DOHH2 (cell line): Measurements from ENCODE around the gene RNF144A.

Source experiments
- H3F3A ChIP-seq: fragments of 200-600 bp; sonication (generic), shearing (Covaris generic); 2 replicates; pipeline ENCODE4 v1.6.0; 2016; ENCODE audit warnings: antibody characterized with exemption, mild to moderate bottlenecking; ENCODE audit not compliant: control insufficient read depth, insufficient read depth
- H3K27ac ChIP-seq: fragments of 200-600 bp; sonication (generic); 2 replicates; pipeline ENCODE4 v1.5.1; 2014; ENCODE audit warnings: low read depth, mild to moderate bottlenecking, low read length, moderate library complexity
- H3K27me3 ChIP-seq: fragments of 200-600 bp; sonication (generic); 2 replicates; pipeline ENCODE4 v1.6.1; 2014; ENCODE audit warnings: mild to moderate bottlenecking, low read length, mixed read lengths; ENCODE audit not compliant: control insufficient read depth
- H3K36me3 ChIP-seq: fragments of 200-600 bp; sonication (generic); 2 replicates; pipeline ENCODE4 v1.6.1; 2014; ENCODE audit warnings: mild to moderate bottlenecking, low read length, moderate library complexity, mixed read lengths; ENCODE audit not compliant: control insufficient read depth
- H3K4me1 ChIP-seq: fragments of 200-600 bp; sonication (generic); 2 replicates; pipeline ENCODE4 v1.6.1; 2014; ENCODE audit warnings: mild to moderate bottlenecking, low read length, mixed read lengths; ENCODE audit not compliant: control insufficient read depth
- H3K4me2 ChIP-seq: fragments of 200-600 bp; sonication (generic); 2 replicates; pipeline ENCODE4 v1.6.0; 2014; ENCODE audit warnings: mild to moderate bottlenecking, low read length, moderate library complexity
- H3K4me3 ChIP-seq: fragments of 200-600 bp; sonication (generic); 2 replicates; pipeline ENCODE4 v1.5.1; 2014; ENCODE audit warnings: mild to moderate bottlenecking, low read length, mixed read lengths
- H3K79me2 ChIP-seq: fragments of 200-600 bp; sonication (generic); 2 replicates; pipeline ENCODE4 v1.6.1; 2014; ENCODE audit warnings: mild to moderate bottlenecking, low read length, mixed read lengths; ENCODE audit not compliant: control insufficient read depth
- H3K9me2 ChIP-seq: fragments of 200-600 bp; sonication (generic); replicated peaks from 2 replicates; pipeline ENCODE4 v1.6.1; 2014; ENCODE audit warnings: mild to moderate bottlenecking, low read length, mixed read lengths; ENCODE audit not compliant: control insufficient read depth
- H3K9me3 ChIP-seq: fragments of 200-600 bp; sonication (generic); 2 replicates; pipeline ENCODE4 v1.6.1; 2014; ENCODE audit warnings: antibody characterized with exemption, low read length, mixed read lengths; ENCODE audit not compliant: control insufficient read depth, insufficient read depth
- H4K20me1 ChIP-seq: fragments of 200-600 bp; sonication (generic); 2 replicates; pipeline ENCODE4 v1.6.0; 2014; ENCODE audit warnings: low read depth, mild to moderate bottlenecking, antibody characterized with exemption, low read length, moderate library complexity; ENCODE audit not compliant: control insufficient read depth, insufficient read depth
- EZH2phosphoT487 ChIP-seq: fragments of 200-600 bp; sonication (generic); IDR thresholded peaks from 2 replicates; pipeline ENCODE4 v1.6.1; 2017; ENCODE audit warnings: borderline replicate concordance, mild to moderate bottlenecking, antibody characterized with exemption, low read length, moderate library complexity, mixed read lengths
- TF ChIP-seq, protein P1 (sequence below): fragments of 200-600 bp; sonication (generic); IDR thresholded peaks from one replicate; pipeline ENCODE4 v1.5.1; 2014; ENCODE audit warnings: antibody characterized with exemption, mild to moderate bottlenecking, low read depth, low read length; ENCODE audit not compliant: poor library complexity, severe bottlenecking

RNF144A gene, protein sequence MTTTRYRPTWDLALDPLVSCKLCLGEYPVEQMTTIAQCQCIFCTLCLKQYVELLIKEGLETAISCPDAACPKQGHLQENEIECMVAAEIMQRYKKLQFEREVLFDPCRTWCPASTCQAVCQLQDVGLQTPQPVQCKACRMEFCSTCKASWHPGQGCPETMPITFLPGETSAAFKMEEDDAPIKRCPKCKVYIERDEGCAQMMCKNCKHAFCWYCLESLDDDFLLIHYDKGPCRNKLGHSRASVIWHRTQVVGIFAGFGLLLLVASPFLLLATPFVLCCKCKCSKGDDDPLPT

DNA sequence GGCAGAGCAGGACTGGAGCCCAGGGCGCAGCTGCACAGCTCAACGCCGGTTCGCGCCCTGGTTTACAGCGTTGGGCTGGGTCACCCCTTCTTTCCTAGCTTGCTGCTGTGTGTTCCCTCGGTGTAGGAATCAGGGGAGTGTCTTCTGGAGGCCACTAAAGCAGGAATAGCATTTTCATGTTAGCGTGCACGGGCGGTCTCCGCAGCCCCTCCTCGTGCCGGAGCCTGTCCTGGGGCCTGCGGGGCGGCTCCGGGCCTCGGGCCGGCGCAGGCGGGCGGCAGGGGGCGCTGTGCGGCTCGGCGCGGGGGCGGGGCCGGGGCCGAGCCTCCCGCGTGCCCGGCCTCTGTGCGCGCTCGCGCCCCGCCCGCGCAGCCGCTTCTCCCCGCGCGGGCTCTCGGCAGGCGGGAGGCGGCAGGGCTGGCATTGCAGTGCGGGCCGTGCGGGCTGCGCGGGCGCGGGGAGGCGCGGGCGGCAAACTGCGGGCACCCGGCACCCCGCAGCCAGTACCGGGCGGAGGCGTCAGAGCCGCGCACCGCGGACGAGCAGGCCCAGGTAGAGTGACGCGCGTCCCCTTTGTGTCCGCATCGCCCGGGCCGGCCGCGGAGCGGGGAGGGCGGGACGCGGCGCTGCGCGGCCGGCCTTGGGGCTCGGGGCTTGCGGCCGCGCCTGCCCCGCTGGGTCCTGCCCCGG is at the start of gene RNF144A:
Gene RNF144A (plus strand): TSS at position 342 of the 690 bp plus-strand sequence. CDS start 79,515 bp downstream, outside the sequence.
- Histone ChIP-seq H3K79me2 (no peaks in the 10 kb centered on the region), H3K4me3 (peak within 1 kb of the TSS; percentile 39; the same call in 1 of the 2 replicates)
- TF ChIP-seq, protein P1, sequence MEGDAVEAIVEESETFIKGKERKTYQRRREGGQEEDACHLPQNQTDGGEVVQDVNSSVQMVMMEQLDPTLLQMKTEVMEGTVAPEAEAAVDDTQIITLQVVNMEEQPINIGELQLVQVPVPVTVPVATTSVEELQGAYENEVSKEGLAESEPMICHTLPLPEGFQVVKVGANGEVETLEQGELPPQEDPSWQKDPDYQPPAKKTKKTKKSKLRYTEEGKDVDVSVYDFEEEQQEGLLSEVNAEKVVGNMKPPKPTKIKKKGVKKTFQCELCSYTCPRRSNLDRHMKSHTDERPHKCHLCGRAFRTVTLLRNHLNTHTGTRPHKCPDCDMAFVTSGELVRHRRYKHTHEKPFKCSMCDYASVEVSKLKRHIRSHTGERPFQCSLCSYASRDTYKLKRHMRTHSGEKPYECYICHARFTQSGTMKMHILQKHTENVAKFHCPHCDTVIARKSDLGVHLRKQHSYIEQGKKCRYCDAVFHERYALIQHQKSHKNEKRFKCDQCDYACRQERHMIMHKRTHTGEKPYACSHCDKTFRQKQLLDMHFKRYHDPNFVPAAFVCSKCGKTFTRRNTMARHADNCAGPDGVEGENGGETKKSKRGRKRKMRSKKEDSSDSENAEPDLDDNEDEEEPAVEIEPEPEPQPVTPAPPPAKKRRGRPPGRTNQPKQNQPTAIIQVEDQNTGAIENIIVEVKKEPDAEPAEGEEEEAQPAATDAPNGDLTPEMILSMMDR = peak; percentile 36
- TF ChIP-seq EZH2phosphoT487 = no peak

DNA sequence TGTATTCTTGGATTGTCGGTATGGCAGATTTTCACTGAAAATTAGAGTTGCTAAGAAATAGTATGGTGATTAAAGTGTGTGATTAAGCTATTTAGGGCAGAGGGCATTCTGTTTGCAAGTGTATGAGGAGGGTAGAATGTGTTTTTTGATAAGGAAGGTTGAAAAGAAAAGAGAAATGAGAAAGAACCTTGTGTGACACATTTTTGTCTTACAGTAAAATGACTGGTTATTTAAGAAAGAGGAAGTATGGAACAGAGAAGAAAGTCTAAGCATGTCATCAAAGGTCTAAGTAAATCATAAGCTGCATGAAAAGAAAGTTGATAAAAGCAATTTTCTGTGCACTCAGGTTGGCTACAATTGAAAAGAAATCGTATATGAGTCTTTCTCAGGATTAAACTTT is 44.8 kb upstream of the RNF144A start:
- H3K4me1 ChIP-seq = peaks cover 26% of the 10 kb centered on the region
- peak overlapping the region; percentile 32; the same call in 1 of the 2 replicates for H3K4me3 ChIP-seq
- H3K79me2 ChIP-seq = no peaks in the 10 kb centered on the region
- no peaks in the 10 kb centered on the region for H3K27me3 ChIP-seq
- H3K36me3 ChIP-seq = no peaks in the 10 kb centered on the region
- H3K9me2 ChIP-seq = no peaks in the 10 kb centered on the region
- no peak overlapping the region for H3K27ac ChIP-seq
- H4K20me1 ChIP-seq = no peaks in the 10 kb centered on the region
- H3K9me3 ChIP-seq = peaks cover 9% of the 10 kb centered on the region; the same call in 1 of the 2 replicates
- no peak for TF ChIP-seq EZH2phosphoT487
- TF ChIP-seq, protein P1 = no peak
- H3K4me2 ChIP-seq = peak overlapping the region; percentile 48
- 0 out of 2 replicates have a peak, but pooled peaks cover 2% of the 10 kb centered on the region for H3F3A ChIP-seq

More for the DNA sequence above, at the start of gene RNF144A:
- no peaks in the 10 kb centered on the region for H3K36me3 ChIP-seq
- no peaks in the 10 kb centered on the region for H3K27me3 ChIP-seq
- H3K9me3 ChIP-seq = no peaks in the 10 kb centered on the region
- H3K4me2 ChIP-seq = no peak within 1 kb of the TSS; the same call in 1 of the 2 replicates
- H3K27ac ChIP-seq = no peak within 1 kb of the TSS
- no peaks in the 10 kb centered on the region for H4K20me1 ChIP-seq
- H3K4me1 ChIP-seq = no peaks in the 10 kb centered on the region
- no peaks in the 10 kb centered on the region for H3K9me2 ChIP-seq
- H3F3A ChIP-seq = no peaks in the 10 kb centered on the region

DNA sequence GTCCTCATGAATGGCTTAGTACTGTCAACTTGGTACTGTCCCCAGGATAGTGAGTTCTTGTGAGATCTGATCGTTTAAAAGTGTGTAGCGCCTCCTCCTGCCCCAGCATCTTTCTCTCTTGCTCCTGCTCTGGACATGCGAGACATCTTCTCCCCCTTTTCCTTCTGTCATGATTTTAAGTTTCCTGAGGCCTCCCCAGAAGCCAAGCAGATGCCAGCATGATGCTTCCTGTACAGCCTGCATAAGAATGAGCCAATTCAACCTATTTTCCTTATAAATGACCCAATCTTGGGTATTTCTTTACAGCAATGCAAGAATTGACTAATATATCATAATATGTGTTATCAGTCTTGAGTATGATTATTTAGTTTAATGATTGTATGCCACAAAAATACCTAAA is 43.2 kb upstream of the RNF144A start:
- Histone ChIP-seq H3F3A (0 out of 2 replicates have a peak, but pooled peaks cover 2% of the 10 kb centered on the region), H3K36me3 (no peaks in the 10 kb centered on the region), H3K79me2 (no peaks in the 10 kb centered on the region), H3K27ac (no peak overlapping the region), H3K9me3 (peaks cover 9% of the 10 kb centered on the region; the same call in 1 of the 2 replicates), H3K27me3 (0 out of 2 replicates have a peak, but pooled peaks cover 3% of the 10 kb centered on the region), H4K20me1 (no peaks in the 10 kb centered on the region), H3K4me2 (no peak overlapping the region), H3K4me3 (no peak overlapping the region), H3K4me1 (peaks cover 31% of the 10 kb centered on the region), H3K9me2 (no peaks in the 10 kb centered on the region)
- no peak for TF ChIP-seq EZH2phosphoT487
- TF ChIP-seq, protein P1 = no peak
